ENCODE data around the gene CACNA1H. TPM values are rescaled to one million over a fixed set of nuclear protein-coding genes. Genes with fewer than 3 reads are reported as not detected.

CACNA1H gene
- total RNA-seq, 1 experiment from 2014 or later = 3.9 TPM

GRCh38 chr16:1121601-1122397 lies 31.1 kb upstream of the CACNA1H start:
- no peak for DNase-seq (ENCODE audit: extremely low read depth, low read depth)

- no peak for DNase-seq (ENCODE audit: extremely low read depth, low read depth)
Measured at GRCh38 chr16:1122398-1122765, 30.5 kb upstream of the CACNA1H start.

GRCh38 chr16:1123525-1124230 lies 29.2 kb upstream of the CACNA1H start:
- no peak for DNase-seq (ENCODE audit: extremely low read depth, low read depth)

GRCh38 chr16:1124291-1124690 lies 28.6 kb upstream of the CACNA1H start:
- DNase-seq (ENCODE audit: extremely low read depth, low read depth) = no peak

GRCh38 chr16:1124795-1125194 lies 28.1 kb upstream of the CACNA1H start:
- DNase-seq (ENCODE audit: extremely low read depth, low read depth) = no peak

GRCh38 chr16:1125471-1125870 lies 27.4 kb upstream of the CACNA1H start:
- peak; percentile 25 for DNase-seq (ENCODE audit: extremely low read depth, low read depth)

GRCh38 chr16:1126044-1126443 lies 26.9 kb upstream of the CACNA1H start:
- no peak for DNase-seq (ENCODE audit: extremely low read depth, low read depth)

- no peak for DNase-seq (ENCODE audit: extremely low read depth, low read depth)
Measured at GRCh38 chr16:1126586-1126985, 26.3 kb upstream of the CACNA1H start.

- DNase-seq (ENCODE audit: extremely low read depth, low read depth) = no peak
Measured at GRCh38 chr16:1127101-1127500, 25.8 kb upstream of the CACNA1H start.

GRCh38 chr16:1127971-1128715 lies 24.8 kb upstream of the CACNA1H start:
- DNase-seq (ENCODE audit: extremely low read depth, low read depth) = no peak

GRCh38 chr16:1129106-1129960 lies 23.6 kb upstream of the CACNA1H start:
- no peak for DNase-seq (ENCODE audit: extremely low read depth, low read depth)

GRCh38 chr16:1130382-1130781 lies 22.5 kb upstream of the CACNA1H start:
- no peak for DNase-seq (ENCODE audit: extremely low read depth, low read depth)

- no peak for DNase-seq (ENCODE audit: extremely low read depth, low read depth)
Measured at GRCh38 chr16:1131378-1131994, 21.4 kb upstream of the CACNA1H start.

GRCh38 chr16:1132431-1132830 lies 20.5 kb upstream of the CACNA1H start:
- no peak for DNase-seq (ENCODE audit: extremely low read depth, low read depth)

- DNase-seq (ENCODE audit: extremely low read depth, low read depth) = no peak
Measured at GRCh38 chr16:1133271-1133670, 19.6 kb upstream of the CACNA1H start.

- DNase-seq (ENCODE audit: extremely low read depth, low read depth) = no peak
Measured at GRCh38 chr16:1133810-1134520, 18.9 kb upstream of the CACNA1H start.

GRCh38 chr16:1134776-1135458 lies 18.0 kb upstream of the CACNA1H start:
- DNase-seq (ENCODE audit: extremely low read depth, low read depth) = no peak

GRCh38 chr16:1135459-1135825 lies 17.5 kb upstream of the CACNA1H start:
- no peak for DNase-seq (ENCODE audit: extremely low read depth, low read depth)

GRCh38 chr16:1137604-1138003 lies 15.3 kb upstream of the CACNA1H start:
- DNase-seq (ENCODE audit: extremely low read depth, low read depth) = no peak
